HepG2 (cell line): ENCODE data around the gene PPP1R27. TPM values are rescaled to one million over a fixed set of nuclear protein-coding genes. Genes with fewer than 3 reads are reported as not detected.

Experiments
- ATAC-seq: fragments of 200-7000 bp; cut with Tn5 transposase; 3 replicates; pipeline ENCODE4 v1.9.1; 2020; ENCODE audit warnings: mild to moderate bottlenecking, moderate library complexity
- BruUV-seq: library from RNA; stranded (reverse); fragments of 400-500 nt; replicated peaks from 2 replicates; lab custom pipeline; 2021; lab: Mats Ljungman, UMichigan
- CTCF ChIA-PET: fragments of 300-600 bp; formaldehyde crosslinking; extraction: SDS; loops from one replicate; lab custom pipeline; 2021; ENCODE audit warnings: low total read pairs, inconsistent platforms, low intra/inter-chr PET ratio; lab: Yijun Ruan, JAX
- POLR2A ChIA-PET: fragments of 350-600 bp; sonication (Branson Sonifier 250); formaldehyde crosslinking; loops from one replicate; lab custom pipeline; 2020; ENCODE audit warnings: antibody characterized with exemption, inconsistent platforms; lab: Yijun Ruan, JAX
- DNase-seq: peaks from one replicate; pipeline ENCODE4 v3.0.0-alpha.2; 2015; ENCODE audit warnings: low spot score
- FAIRE-seq: peaks from 3 replicates; lab custom pipeline; 2011; peaks lifted over from hg19 to GRCh38; lab: Jason Lieb, UNC
- H2AFZ ChIP-seq: one replicate; pipeline ENCODE4 v1.6.1; 2011; ENCODE audit warnings: low read length, inconsistent platforms
- H3K27ac ChIP-seq: fragments of 300-600 bp; 3 replicates; pipeline ENCODE4 v1.8.0; 2011; ENCODE audit warnings: mixed run types, mild to moderate bottlenecking, mixed read lengths, low read length, inconsistent platforms; ENCODE audit not compliant: insufficient read depth; ENCODE audit errors: extremely low read length
- H3K27me3 ChIP-seq, 2 experiments: fragments of 200-600 bp in 1 of 2; 2 replicates in 1 of 2; 3 replicates in 1 of 2; pipeline versions ENCODE4 v1.6.0 to v1.8.0; 2011; ENCODE audit warnings: low read length in 2 of 2, mild to moderate bottlenecking in 2 of 2, moderate library complexity in 2 of 2, inconsistent platforms in 1 of 2; ENCODE audit not compliant: insufficient read depth in 2 of 2, control insufficient read depth in 1 of 2
- H3K36me3 ChIP-seq, 2 experiments: fragments of 200-600 bp in 1 of 2; replicated peaks in 1 of 2; 2 replicates in 1 of 2; 3 replicates in 1 of 2; pipeline versions ENCODE4 v1.5.1 to v1.8.0; 2011; ENCODE audit warnings: low read length in 2 of 2, inconsistent platforms in 1 of 2; ENCODE audit not compliant: insufficient read depth in 2 of 2, control insufficient read depth in 1 of 2
- H3K4me1 ChIP-seq: 2 replicates; pipeline ENCODE4 v1.5.1; 2012; ENCODE audit warnings: low read length, inconsistent platforms; ENCODE audit not compliant: insufficient read depth
- H3K4me2 ChIP-seq: 2 replicates; pipeline ENCODE4 v1.6.0; 2011; ENCODE audit warnings: low read depth, low read length, inconsistent platforms
- H3K4me3 ChIP-seq, 3 experiments: fragments of 200-600 bp in 1 of 3; sonication (generic), shearing (Covaris generic) in 1 of 3; replicated peaks in 1 of 3; 2 replicates each; pipeline ENCODE4 v1.5.1; 2011 to 2016; ENCODE audit warnings: low read length in 3 of 3, inconsistent platforms in 2 of 3, low read depth in 2 of 3, mild to moderate bottlenecking in 2 of 3, control low read depth in 1 of 3, mixed read lengths in 1 of 3; ENCODE audit not compliant: insufficient read depth in 1 of 3
- H3K79me2 ChIP-seq: one replicate; pipeline ENCODE4 v1.6.1; 2011; ENCODE audit warnings: low read length, inconsistent platforms; ENCODE audit not compliant: insufficient read depth
- H3K9ac ChIP-seq: 2 replicates; pipeline ENCODE4 v1.6.0; 2011; ENCODE audit warnings: mild to moderate bottlenecking, low read depth, low read length, inconsistent platforms; ENCODE audit not compliant: insufficient read depth
- H3K9me3 ChIP-seq: 2 replicates; pipeline ENCODE4 v1.5.1; 2012; ENCODE audit warnings: mild to moderate bottlenecking, low read length
- H4K20me1 ChIP-seq: 2 replicates; pipeline ENCODE4 v1.6.0; 2011; ENCODE audit warnings: inconsistent platforms, mild to moderate bottlenecking, low read length, moderate library complexity; ENCODE audit not compliant: insufficient read depth
- ARNT ChIP-seq: fragments of 450-650 bp; IDR thresholded peaks from 2 replicates; pipeline ENCODE4 v1.6.1; 2017
- DMTF1 ChIP-seq: sonication (generic); formaldehyde crosslinking; IDR thresholded peaks from 2 replicates; pipeline ENCODE4 v1.4.0; 2020; ENCODE audit warnings: mild to moderate bottlenecking, missing genetic modification reagents
- HNRNPL ChIP-seq: fragments of 200-400 bp; formaldehyde crosslinking; IDR thresholded peaks from 2 replicates; pipeline ENCODE4 v1.6.1; 2017; ENCODE audit warnings: mild to moderate bottlenecking, low read depth, low read length
- NCOA1 ChIP-seq: sonication (generic); formaldehyde crosslinking; IDR thresholded peaks from 2 replicates; pipeline ENCODE4 v1.9.0; 2021; ENCODE audit warnings: missing genetic modification reagents
- PCBP1 ChIP-seq: fragments of 200-400 bp; formaldehyde crosslinking; IDR thresholded peaks from 2 replicates; pipeline ENCODE4 v1.6.1; 2017; ENCODE audit warnings: mild to moderate bottlenecking, low read depth, low read length, borderline replicate concordance
- SAP130 ChIP-seq: IDR thresholded peaks from 2 replicates; pipeline ENCODE4 v1.6.1; 2016; ENCODE audit warnings: low read depth
- TBL1XR1 ChIP-seq: fragments of 150-350 bp; IDR thresholded peaks from 2 replicates; pipeline ENCODE4 v1.6.1; 2014; ENCODE audit warnings: borderline replicate concordance, low read length; ENCODE audit not compliant: partially characterized antibody
- ZSCAN25 ChIP-seq: sonication (generic); formaldehyde crosslinking; IDR thresholded peaks from 2 replicates; pipeline ENCODE4 v1.8.0; 2022; ENCODE audit warnings: mild to moderate bottlenecking, missing genetic modification reagents
- WGBS: methylation state at CpG from one replicate; pipeline ENCODE4 v1.1.6; 2017; ENCODE audit warnings: low lambda C conversion rate; 5-methylcytosine and 5-hydroxymethylcytosine counted together
- in situ Hi-C: cut with HindIII; loops from 2 replicates; pipeline ENCODE4 v1.10.0; 2017; ENCODE audit warnings: low pct_unique_long_range_greater_than_20kb; ENCODE audit not compliant: extremely low pct_ligation_motif_present
- intact Hi-C: fragments of 100-400 bp; cut with micrococcal nuclease; formaldehyde crosslinking; loops from one replicate; pipeline ENCODE4 v1.10.0; 2022; ENCODE audit not compliant: unreplicated experiment
- polyA plus RNA-seq, 8 experiments: library from polyadenylated mRNA; depleted of rRNA in 3 of 8; stranded (reverse) in 7 of 8; unstranded in 1 of 8; fragments of >200 nt; fragmentation: Illumina TruSeq in 4 of 8; extraction: Trizol in 4 of 8; gene quantifications; 2 replicates each; pipeline versions ENCODE4 v1.2.1 to v1.2.3, GENCODE V29; 2011 to 2016; ENCODE audit warnings: low read depth in 4 of 8, missing spikeins in 1 of 8, mixed read lengths in 1 of 8; ENCODE audit not compliant: insufficient read depth in 1 of 8
- total RNA-seq, 5 experiments: library from RNA; depleted of rRNA; stranded (reverse); fragments of >200 nt; fragmentation: Illumina TruSeq; extraction: Trizol; gene quantifications; 2 replicates each; pipeline ENCODE4 v1.2.3, GENCODE V29; 2016; ENCODE audit warnings: low read depth in 1 of 5
- TF ChIP-seq, protein P1 (sequence below): sonication (generic); formaldehyde crosslinking; IDR thresholded peaks from 2 replicates; pipeline ENCODE4 v1.4.0; 2020; ENCODE audit warnings: mild to moderate bottlenecking, low read depth, missing genetic modification reagents

PPP1R27 gene
- total and polyA plus RNA-seq, 2 of the 13 experiments (the other 11 are each of a cell fraction or from before 2014, with no cell fraction given), result 0.17 to 1.00 TPM

DNA sequence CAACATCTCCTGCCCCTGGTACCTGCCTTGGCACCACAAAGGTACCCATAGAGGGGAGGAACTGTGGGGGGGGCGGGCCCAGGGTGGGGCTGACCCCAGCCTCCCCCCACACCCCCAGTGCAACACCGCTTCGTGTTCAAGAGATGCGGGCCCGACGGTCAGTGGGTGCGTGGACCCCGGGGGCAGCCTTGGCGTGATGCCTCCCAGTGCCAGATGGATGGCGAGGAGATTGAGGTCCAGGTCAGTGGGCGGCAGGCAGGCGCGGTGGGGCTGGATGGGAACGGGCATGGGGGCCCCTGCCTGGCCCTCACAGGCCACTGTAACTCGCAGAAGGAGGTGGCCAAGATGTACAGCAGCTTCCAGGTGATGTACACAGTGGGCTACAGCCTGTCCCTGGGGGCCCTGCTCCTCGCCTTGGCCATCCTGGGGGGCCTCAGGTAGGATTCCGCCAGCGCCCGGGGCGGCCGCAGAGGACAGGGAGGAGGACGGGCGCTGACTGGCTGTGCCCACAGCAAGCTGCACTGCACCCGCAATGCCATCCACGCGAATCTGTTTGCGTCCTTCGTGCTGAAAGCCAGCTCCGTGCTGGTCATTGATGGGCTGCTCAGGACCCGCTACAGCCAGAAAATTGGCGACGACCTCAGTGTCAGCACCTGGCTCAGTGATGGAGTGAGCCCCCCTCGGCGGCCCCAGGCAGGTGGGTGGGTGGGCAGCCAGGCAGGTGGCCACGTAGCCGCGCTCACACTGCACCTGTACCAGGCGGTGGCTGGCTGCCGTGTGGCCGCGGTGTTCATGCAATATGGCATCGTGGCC, 23.8 kb downstream of the PPP1R27 start:
- Histone ChIP-seq H3K27ac (no peak overlapping the region), H3K4me2 (no peak overlapping the region), H4K20me1 (no peaks in the 10 kb centered on the region), H3K4me1 (peaks cover 33% of the 10 kb centered on the region), H3K27me3 (peaks cover 9 to 51% of the 10 kb centered on the region in 2 experiments), H2AFZ (no peak overlapping the region), H3K9ac (no peak overlapping the region), H3K79me2 (no peaks in the 10 kb centered on the region), H3K36me3 (no peaks in the 10 kb centered on the region), H3K4me3 (no peak overlapping the region), H3K9me3 (no peaks in the 10 kb centered on the region)
- ATAC-seq (no peak), DNase-seq (no peak), FAIRE-seq (no peak)
- intact Hi-C loops, result no loop called here
- CTCF ChIA-PET, result no interaction called here
- BruUV-seq, result no TSS peak
- no peak for TF ChIP-seq SAP130 (CRISPR knock-in tag)
- 0 out of 2 replicates have a peak, but pooled peaks have one; percentile 20 for TF ChIP-seq PCBP1
- TF ChIP-seq HNRNPL, result 0 out of 2 replicates have a peak, but pooled peaks have one; percentile 39
- TF ChIP-seq NCOA1 (CRISPR knock-in tag), result no peak
- TF ChIP-seq TBL1XR1, result no peak
- TF ChIP-seq, protein P1, sequence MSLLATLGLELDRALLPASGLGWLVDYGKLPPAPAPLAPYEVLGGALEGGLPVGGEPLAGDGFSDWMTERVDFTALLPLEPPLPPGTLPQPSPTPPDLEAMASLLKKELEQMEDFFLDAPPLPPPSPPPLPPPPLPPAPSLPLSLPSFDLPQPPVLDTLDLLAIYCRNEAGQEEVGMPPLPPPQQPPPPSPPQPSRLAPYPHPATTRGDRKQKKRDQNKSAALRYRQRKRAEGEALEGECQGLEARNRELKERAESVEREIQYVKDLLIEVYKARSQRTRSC, result no peak
- POLR2A ChIA-PET, result interaction anchor here (1.1 kb wide), 2 partner anchors 22 to 50 kb away, joined by 3 to 4 read pairs; partner anchors contain the start of genes MCRIP1 and P4HB
- in situ Hi-C loops, result no loop called here
- WGBS, result 62% methylated on average over 31 of the region's 42 CpGs

- TF ChIP-seq DMTF1 (no peak), ARNT (no peak), ZSCAN25 (CRISPR knock-in tag) (peak; percentile 64; the same call in 1 of the 2 replicates)
- H2AFZ ChIP-seq, result no peak overlapping the region
- H3K4me2 ChIP-seq, result no peak overlapping the region
- no peak overlapping the region for H3K27ac ChIP-seq
- POLR2A ChIA-PET, result interaction anchor here (1.1 kb wide), 2 partner anchors 23 to 50 kb away, joined by 3 to 4 read pairs; partner anchors contain the start of genes MCRIP1 and P4HB
- H3K9ac ChIP-seq, result no peak overlapping the region
- H3K4me1 ChIP-seq, result peaks cover 33% of the 10 kb centered on the region
- FAIRE-seq (no peak), DNase-seq (no peak), ATAC-seq (no peak)
- CTCF ChIA-PET, result no interaction called here
- H3K27me3 ChIP-seq, result peaks cover 13 to 56% of the 10 kb centered on the region in 2 experiments
- H4K20me1 ChIP-seq, result no peaks in the 10 kb centered on the region
- intact Hi-C loops (no loop called here), in situ Hi-C loops (no loop called here)
- H3K36me3 ChIP-seq, result no peaks in the 10 kb centered on the region
- H3K79me2 ChIP-seq, result no peaks in the 10 kb centered on the region
- 34% methylated on average over 6 of the region's 8 CpGs for WGBS
- no peak overlapping the region for H3K4me3 ChIP-seq
- BruUV-seq, result no TSS peak
- H3K9me3 ChIP-seq, result no peaks in the 10 kb centered on the region
Measured at GRCh38 chr17:81810476-81810875, 24.4 kb downstream of the PPP1R27 start.
